Heart left ventricle (tissue), 16 donors: ENCODE measurements around the gene SUDS3. TPM values are rescaled to one million over a fixed set of nuclear protein-coding genes. Genes with fewer than 3 reads are reported as not detected.

Experiments used
- ATAC-seq, 4 donors: fragments of 200-7000 bp; cut with Tn5 transposase; one replicate each; pipeline ENCODE4 v1.9.1; 2020 to 2022; ENCODE audit warnings: moderate library complexity in 4 of 4, mild to moderate bottlenecking in 3 of 4, moderate number of reproducible peaks in 1 of 4
- DNase-seq, 5 donors: peaks; one replicate each; pipeline ENCODE4 v3.0.0-alpha.2; 2020
- H3K27ac ChIP-seq, 12 donors: fragments of 200-600 bp; sonication (generic) in 4 of 12; one replicate each; pipeline versions ENCODE4 v1.5.0 to v1.8.0; 2016 to 2022; ENCODE audit warnings: mild to moderate bottlenecking in 2 of 12
- H3K27me3 ChIP-seq, 9 donors: fragments of 200-600 bp; sonication (generic) in 2 of 9; one replicate each; pipeline versions ENCODE4 v1.5.1 to v1.8.0; 2016 to 2022; ENCODE audit warnings: mild to moderate bottlenecking in 3 of 9
- H3K36me3 ChIP-seq, 9 donors: fragments of 200-600 bp; sonication (generic) in 2 of 9; one replicate each; pipeline versions ENCODE4 v1.5.0 to v1.8.0; 2018 to 2022; ENCODE audit warnings: mild to moderate bottlenecking in 2 of 9
- H3K4me1 ChIP-seq, 12 donors: fragments of 200-600 bp; sonication (generic) in 4 of 12; one replicate each; pipeline versions ENCODE4 v1.5.0 to v1.8.0; 2016 to 2022; ENCODE audit warnings: mild to moderate bottlenecking in 3 of 12
- H3K4me3 ChIP-seq, 12 donors: fragments of 200-600 bp; sonication (generic) in 4 of 12; one replicate each; pipeline versions ENCODE4 v1.5.0 to v1.8.0; 2017 to 2022; ENCODE audit warnings: mild to moderate bottlenecking in 9 of 12, moderate library complexity in 4 of 12
- H3K9me3 ChIP-seq, 12 donors: fragments of 200-600 bp; sonication (generic) in 4 of 12; one replicate each; pipeline versions ENCODE4 v1.5.0 to v1.8.0; 2016 to 2022; ENCODE audit warnings: mild to moderate bottlenecking in 1 of 12
- CTCF ChIP-seq, 12 donors: fragments of 200-600 bp; sonication (generic) in 4 of 12; IDR thresholded peaks; one replicate each; pipeline versions ENCODE4 v1.5.0 to v1.8.0; 2018 to 2022; ENCODE audit warnings: antibody characterized with exemption in 12 of 12, mild to moderate bottlenecking in 5 of 12
- POLR2A ChIP-seq, 2 donors: fragments of 450-650 bp; IDR thresholded peaks; one replicate each; pipeline ENCODE4 v1.6.1; 2017; ENCODE audit warnings: antibody characterized with exemption in 2 of 2, mild to moderate bottlenecking in 2 of 2, moderate library complexity in 2 of 2
- WGBS, 4 donors: extraction: QIAGEN DNeasy Blood & Tissue Kit in 2 of 4; methylation state at CpG; one replicate each; pipeline versions ENCODE4 v1.1.5 to v1.1.7; 2013 to 2018; 5-methylcytosine and 5-hydroxymethylcytosine counted together
- intact Hi-C, 10 donors: fragments of 100-400 bp; cut with DNase I; formaldehyde crosslinking; loops; one replicate each; pipeline versions ENCODE4 v1.11.1 to v1.14.2; 2022
- polyA plus RNA-seq, 2 donors: library from polyadenylated mRNA; stranded (reverse); fragments of 200-250 nt; gene quantifications; one replicate each; pipeline ENCODE4 v1.2.3, GENCODE V29; 2013
- total RNA-seq, 9 donors: library from RNA; depleted of rRNA in 2 of 9; stranded (reverse); fragments of >200 nt in 2 of 9; fragmentation: NEBNext Ultra II Directional in 3 of 9; extraction: Animal tissue kit (Norgen Biotek cat#: 25700) in 3 of 9; gene quantifications; one replicate each; pipeline versions ENCODE4 v1.1.0 to v1.2.4, GENCODE V29; 2016 to 2023
- donor health status: ischemic (EF 13 %, LVEDD 7.1; RV severe dilation, severe dysfunction).
- donor health status: healthy with polysubstance abuse.
- donor health status: DM: no; HTN: yes; CAD: no.
- donor health status: DM: no; HTN: no; CAD: no.
- donor health status: ischemic (EF 25% LVEDD 6.9; RV normal size, moderate dysfunction).
- donor health status: ischemic (EF 25% LVEDD 5.7; RV mildly dilated, moderate dysfunction).
- donor health status: healthy.
- donor health status: DM: yes; HTN: yes; CAD: no.
- donor health status: ischemic (EF 35%, LVEDD 5.7; RV mildly dilated, moderate dysfunction).
- donor health status: nonischemic (EF 11% LVEDD 7.7; RV severe dilation, severe dysfunction).
- donor health status: DM: yes; HTN: yes; CAD: no.
- donor health status: PGD.
- donor health status: ischemic (EF 29% LVEDD 5.4; RV normal size, mild dysfunction).
- donor health status: nonischemic (EF 23%, LVEDD 6.1; RV moderate dilation, normal function).

Gene SUDS3
- total and polyA plus RNA-seq, 11 donors = 8.0 to 32.1 (median 21.4) TPM

GRCh38 chr12:118424884-118425283, 48.5 kb downstream of the SUDS3 start:
- Histone ChIP-seq H3K27me3 (no peaks in the 10 kb centered on the region), H3K4me3 (no peak overlapping the region), H3K27ac (no peak overlapping the region), H3K9me3 (no peaks in the 10 kb centered on the region), H3K36me3 (no peaks in the 10 kb centered on the region), H3K4me1 (peaks cover 0 to 4% (median 0%) of the 10 kb centered on the region in 12 donors)
- TF ChIP-seq POLR2A (IDR thresholded peaks at IDR 0.05) = no peak
- TF ChIP-seq CTCF (IDR thresholded peaks at IDR 0.05) = no peak
- 51 to 61% (median 59%) methylated on average over 7 of the region's 7 CpGs for WGBS, 4 donors
- DNase-seq (no peak), ATAC-seq (no peak)
- intact Hi-C loops = no loop called here

GRCh38 chr12:118425364-118425763, 49.0 kb downstream of the SUDS3 start:
- ATAC-seq (no peak), DNase-seq (no peak)
- intact Hi-C loops = no loop called here
- no peak overlapping the region for H3K27ac ChIP-seq
- no peaks in the 10 kb centered on the region for H3K27me3 ChIP-seq
- no peaks in the 10 kb centered on the region for H3K9me3 ChIP-seq
- H3K36me3 ChIP-seq = no peaks in the 10 kb centered on the region
- peaks cover 0 to 4% (median 0%) of the 10 kb centered on the region in 12 donors for H3K4me1 ChIP-seq
- TF ChIP-seq POLR2A (IDR thresholded peaks at IDR 0.05) (no peak), CTCF (IDR thresholded peaks at IDR 0.05) (no peak)
- 44 to 64% (median 50%) methylated on average over 4 of the region's 4 CpGs for WGBS, 4 donors
- H3K4me3 ChIP-seq = no peak overlapping the region

- no peak overlapping the region for H3K4me3 ChIP-seq
- peaks cover 0 to 4% (median 0%) of the 10 kb centered on the region in 12 donors for H3K4me1 ChIP-seq
- no peak for TF ChIP-seq POLR2A (IDR thresholded peaks at IDR 0.05)
- H3K27me3 ChIP-seq = no peaks in the 10 kb centered on the region
- WGBS, 4 donors = 83 to 91% (median 87%) methylated on average over 3 of the region's 3 CpGs
- DNase-seq (no peak), ATAC-seq (no peak)
- intact Hi-C loops = no loop called here
- H3K9me3 ChIP-seq = no peaks in the 10 kb centered on the region
- H3K36me3 ChIP-seq = no peaks in the 10 kb centered on the region
- no peak overlapping the region for H3K27ac ChIP-seq
Measured at GRCh38 chr12:118427819-118428218, 51.5 kb downstream of the SUDS3 start.

GRCh38 chr12:118428643-118429042, 52.3 kb downstream of the SUDS3 start:
- Histone ChIP-seq H3K36me3 (no peaks in the 10 kb centered on the region), H3K27ac (no peak overlapping the region), H3K27me3 (no peaks in the 10 kb centered on the region), H3K4me1 (peaks cover 0 to 4% (median 0%) of the 10 kb centered on the region in 12 donors), H3K9me3 (no peaks in the 10 kb centered on the region), H3K4me3 (no peak overlapping the region)
- no peak for ATAC-seq
- TF ChIP-seq POLR2A (IDR thresholded peaks at IDR 0.05) = no peak
- no peak for TF ChIP-seq CTCF (IDR thresholded peaks at IDR 0.05)
- DNase-seq = no peak
- intact Hi-C loops = no loop called here
- WGBS, 4 donors = 82 to 87% (median 84%) methylated on average over 3 of the region's 3 CpGs
